ENCODE measurements around the gene NAALADL2. TPM values are rescaled to one million over a fixed set of nuclear protein-coding genes. Genes with fewer than 3 reads are reported as not detected.

Gene NAALADL2
- total RNA-seq, 1 donor from 2014 or later, result 0.20 TPM

DNA sequence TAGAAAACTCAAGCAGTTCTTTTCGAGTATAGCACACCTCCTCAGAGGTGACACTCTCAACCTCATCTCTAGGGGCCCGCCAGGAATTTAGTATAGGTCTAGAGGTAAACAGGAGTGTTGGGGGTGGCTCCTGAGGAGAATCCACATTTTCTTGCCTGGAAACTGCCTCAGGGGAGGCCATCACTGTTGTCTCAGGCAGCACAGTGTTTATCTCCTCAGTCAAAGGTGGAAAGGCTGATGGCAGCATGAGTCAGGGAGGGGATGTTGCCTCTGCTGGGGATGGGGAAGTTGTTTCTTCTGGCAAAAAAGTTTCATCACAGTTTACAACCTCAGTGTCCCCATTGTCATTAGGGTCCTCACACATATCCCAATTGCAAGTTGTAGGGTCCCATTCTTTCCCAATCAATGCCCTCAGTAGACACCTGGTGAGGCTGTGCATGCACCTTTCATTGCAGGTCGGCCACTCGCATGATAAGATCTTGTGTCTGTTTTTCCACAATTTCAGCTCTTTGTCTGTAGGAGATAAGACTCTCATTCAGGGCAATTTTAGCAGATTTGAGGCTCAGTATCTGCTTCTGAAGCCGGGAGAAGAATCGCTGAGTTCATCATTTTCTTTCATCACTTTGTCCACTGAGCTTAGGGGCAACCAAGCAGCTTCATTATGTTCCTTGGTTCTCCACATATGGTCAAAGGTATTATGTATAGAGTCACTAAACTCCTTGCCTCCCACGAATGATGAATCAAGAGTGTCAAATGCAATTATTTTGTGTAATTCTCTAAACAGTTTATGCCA is 25.8 kb downstream of the NAALADL2 start:
- no peak for DNase-seq (ENCODE audit: low read depth in 2 of 2)

DNA sequence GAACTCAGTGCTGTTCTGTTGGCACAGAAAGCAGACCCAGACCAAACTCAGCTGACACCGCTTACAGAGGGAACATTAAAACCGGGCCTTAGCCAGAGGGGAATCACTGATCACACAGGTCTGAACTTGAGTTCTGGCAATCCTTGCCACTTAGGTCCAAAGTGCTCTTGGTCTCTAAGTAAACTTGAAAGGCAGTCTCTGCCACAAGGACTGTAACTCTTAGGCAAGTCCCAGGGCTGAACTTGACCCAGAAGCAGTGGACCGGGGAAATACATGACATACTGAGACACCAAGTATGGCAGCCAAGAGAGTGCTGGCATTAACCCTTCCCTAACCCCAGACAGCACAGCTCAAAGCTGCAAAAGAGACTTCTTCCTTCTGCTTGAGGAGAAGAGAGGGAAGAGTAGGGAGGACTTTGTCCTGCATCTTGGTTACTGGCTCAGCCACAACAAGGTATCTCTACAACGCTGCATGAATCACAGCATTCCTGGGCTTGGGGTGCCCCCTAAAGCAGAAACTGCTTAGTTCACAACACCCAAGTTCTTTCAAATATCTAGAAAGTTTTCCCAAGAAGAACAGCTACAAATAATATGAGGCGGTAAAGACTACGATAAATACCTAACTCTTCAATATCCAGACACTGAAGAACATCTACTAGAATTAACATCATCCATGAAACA is 32.5 kb downstream of the NAALADL2 start:
- DNase-seq (ENCODE audit: low read depth in 2 of 2), result no peak

DNA sequence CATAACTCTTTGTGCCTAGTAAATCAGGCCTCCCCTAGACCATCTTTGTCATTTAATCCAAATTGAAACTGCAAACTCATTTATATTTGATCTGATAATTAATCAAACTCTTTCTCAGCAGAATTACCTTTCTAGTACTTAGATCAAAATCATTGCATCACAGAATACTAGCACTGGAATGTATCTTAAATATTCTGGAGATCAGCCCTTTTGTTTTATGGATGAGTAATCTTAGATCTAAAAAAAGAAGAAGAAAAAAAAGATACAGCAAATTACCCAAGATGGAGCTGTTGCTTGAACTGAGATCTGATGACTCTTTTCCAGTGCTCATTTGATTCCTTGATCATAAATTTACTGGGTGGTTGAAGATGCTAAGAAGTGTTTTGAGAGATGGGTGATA is 47.9 kb downstream of the NAALADL2 start:
- DNase-seq (ENCODE audit: low read depth in 2 of 2), result no peak

DNA sequence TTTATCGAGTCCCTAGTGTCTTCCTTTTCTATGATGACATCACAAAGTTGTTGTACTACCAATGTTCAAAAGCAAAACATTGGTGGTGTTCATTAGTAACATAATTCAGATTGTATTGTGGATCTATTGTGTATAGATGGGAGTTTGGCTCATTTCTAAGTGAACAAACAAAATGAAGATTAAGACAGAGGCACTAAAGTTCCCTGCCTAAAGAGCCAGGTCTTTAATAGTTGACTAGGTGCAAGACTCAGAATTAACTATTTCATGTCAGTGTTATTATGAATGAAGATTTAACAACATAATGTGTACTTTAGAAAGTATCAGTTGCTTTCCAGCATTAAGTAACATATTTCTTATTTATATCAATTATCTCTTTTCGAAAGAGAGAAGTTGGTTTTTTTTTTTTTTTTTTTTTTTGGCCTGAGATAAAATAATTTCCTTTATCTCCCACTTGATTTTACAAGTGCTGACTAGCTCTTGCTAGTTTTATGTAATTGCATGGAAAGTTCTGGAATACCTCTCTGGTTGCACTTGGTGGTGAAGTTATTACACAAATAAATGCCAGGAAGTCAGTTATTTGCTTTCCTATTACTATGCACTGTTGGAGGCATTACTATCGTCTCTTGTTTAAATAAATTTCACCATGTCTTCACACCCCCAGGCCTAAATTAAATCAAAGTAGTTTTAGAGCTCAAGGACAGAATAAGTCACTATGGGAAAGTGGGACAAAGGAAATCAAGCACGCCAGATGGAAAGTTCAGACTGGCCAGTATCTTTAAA is 48.7 kb downstream of the NAALADL2 start:
- DNase-seq (ENCODE audit: low read depth in 2 of 2), result no peak

DNA sequence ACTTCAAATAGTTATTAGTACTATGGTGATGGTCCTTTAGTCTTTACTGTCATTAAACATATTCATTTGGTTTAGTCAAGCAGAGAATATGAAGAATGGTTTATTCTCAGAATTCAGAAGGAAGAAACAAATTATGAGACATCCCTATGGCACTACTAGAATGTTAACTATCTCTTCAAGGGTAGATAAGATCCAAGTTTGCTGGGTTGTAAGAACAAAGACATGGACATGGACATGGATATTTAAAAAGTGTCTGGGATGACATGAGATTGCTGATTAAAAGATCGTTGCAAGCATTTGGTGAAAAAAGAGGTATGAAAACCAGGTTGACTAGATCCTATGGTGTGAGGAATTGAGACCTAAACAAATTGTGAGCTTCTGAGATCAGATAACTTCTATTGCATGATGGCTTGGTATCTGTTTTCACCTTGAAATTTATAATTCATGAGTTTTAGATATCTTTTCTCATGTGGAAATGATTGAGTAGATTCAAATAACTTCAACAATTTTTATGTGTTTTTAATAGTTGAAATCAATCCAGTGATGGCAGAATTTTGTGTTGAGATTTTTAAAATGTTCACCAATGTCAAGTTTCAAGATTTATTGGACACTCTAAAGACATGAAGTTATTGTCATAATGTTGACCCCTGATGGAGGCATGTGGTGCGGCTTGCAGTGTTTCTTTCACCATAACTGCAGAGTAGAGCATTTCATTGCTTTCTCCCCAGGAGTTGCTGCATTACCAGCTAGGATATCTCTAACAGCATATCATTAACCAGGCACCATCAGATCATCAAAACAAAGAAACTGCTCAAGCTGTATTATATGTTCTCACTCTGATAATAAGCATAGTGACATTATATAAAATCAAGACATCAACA is 72.6 kb downstream of the NAALADL2 start:
- DNase-seq (ENCODE audit: low read depth in 2 of 2), result no peak

DNA sequence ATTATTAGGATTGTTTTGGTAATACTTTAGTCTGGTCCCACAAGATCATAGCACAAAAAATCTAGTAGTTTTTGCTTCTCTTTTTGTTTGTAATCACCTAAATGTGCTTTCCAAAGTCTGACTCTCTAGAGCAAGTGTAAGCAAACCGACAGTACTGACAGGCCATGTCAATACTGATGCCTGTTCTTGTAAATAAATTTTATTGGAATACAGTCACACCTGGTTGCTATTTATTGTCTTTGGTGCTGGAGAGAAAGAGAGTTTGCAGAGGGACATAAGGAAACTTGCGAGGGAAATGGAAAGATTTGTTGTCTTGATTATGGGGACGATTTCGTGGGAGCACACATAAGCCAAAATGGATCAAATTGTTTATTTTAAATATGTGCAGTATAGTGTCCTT is 77.5 kb downstream of the NAALADL2 start:
- DNase-seq (ENCODE audit: low read depth in 2 of 2), result no peak

DNA sequence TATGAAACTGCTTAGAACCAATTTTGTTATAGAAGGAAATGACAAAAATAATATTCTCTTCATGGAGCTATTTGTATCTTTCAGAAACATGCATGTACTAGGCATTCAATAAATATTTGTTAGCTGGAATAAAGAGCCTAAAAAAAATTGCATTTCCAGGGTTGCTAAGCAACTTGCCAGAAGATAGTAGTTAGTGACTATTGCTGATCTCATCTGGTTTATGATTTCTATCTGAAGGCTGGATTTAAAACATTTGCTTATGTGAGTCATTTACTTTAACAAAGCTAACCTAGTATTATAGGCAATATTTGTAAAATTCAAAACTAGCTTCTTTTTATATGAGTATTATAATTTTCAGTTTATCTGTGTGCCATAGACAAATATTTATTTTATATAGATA is 78.3 kb downstream of the NAALADL2 start:
- no peak for DNase-seq (ENCODE audit: low read depth in 2 of 2)

DNA sequence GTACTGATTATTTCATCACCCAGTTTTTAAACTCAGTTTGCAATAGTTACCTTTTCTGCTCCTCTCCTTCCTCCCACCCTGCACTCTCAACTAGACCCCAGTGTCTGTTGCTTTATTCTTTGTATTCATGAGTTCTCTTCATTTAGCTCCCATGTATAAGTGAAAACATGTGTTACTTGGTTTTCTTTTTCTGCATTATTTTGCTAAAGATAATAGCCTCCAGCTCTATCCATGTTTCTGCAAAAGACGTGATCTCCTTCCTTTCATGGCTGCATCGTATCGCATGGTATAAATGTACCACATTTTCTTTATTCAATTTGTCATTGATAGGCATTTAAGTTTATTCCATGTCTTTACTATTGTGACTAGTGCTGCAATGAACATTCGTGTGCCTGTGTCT is 79.0 kb downstream of the NAALADL2 start:
- no peak for DNase-seq (ENCODE audit: low read depth in 2 of 2)

DNA sequence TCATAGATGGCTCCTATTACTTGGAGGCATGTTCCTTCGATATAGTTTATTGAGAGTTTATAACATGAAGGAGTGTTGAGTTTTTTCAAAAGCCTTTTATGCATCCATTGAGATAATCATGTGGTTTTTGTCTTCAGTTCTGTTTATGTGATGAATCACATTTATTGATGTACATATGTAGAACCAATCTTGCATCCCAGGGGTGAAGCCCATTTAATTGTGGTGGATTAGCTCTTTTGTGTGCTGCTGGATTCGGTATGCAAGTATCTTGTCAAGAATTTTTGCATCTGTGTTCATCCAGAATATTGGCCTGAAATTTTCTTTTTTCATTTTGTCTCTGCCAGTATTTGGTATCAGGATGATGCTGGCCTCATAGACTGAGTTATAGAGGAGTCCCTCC is 81.0 kb downstream of the NAALADL2 start:
- no peak for DNase-seq (ENCODE audit: low read depth in 2 of 2)

DNA sequence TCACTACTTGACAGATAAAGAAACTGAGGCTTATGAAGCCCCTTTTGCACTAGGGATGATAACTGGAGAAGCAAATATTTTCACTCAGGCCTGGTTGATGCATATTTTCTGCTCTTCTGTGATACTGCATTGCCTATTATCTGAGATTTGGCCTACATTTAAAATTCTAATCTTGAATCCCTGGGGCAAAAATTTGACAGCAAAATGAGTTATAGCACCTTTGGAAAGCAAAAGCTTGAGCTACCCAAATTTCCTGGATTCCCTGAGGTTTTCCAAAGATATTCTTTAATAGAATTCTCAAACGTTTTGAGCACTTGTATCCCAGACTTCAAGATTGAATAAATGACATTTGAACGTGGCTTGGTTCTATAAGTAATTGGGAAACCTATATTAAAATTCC is 86.1 kb downstream of the NAALADL2 start:
- DNase-seq (ENCODE audit: low read depth in 2 of 2), result no peak

DNA sequence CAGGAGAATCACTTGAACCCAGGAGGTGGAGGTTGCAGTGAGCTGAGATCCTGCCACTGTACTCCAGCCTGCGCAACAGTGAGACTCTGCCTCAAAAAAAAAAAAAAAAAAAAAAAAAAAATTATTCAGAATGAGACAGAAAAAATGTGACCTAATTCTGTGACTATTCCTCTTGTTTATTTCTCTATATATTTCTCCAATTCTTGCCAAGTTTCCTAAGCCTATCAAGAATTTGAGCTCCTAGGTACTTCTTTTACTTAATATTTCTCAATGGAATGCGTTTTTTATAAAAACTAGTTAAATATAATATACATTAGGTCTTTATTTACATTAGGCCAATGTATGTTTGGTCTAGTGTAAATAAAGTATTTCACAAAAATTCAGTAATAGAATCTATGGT is 86.8 kb downstream of the NAALADL2 start:
- DNase-seq (ENCODE audit: low read depth in 2 of 2), result no peak

DNA sequence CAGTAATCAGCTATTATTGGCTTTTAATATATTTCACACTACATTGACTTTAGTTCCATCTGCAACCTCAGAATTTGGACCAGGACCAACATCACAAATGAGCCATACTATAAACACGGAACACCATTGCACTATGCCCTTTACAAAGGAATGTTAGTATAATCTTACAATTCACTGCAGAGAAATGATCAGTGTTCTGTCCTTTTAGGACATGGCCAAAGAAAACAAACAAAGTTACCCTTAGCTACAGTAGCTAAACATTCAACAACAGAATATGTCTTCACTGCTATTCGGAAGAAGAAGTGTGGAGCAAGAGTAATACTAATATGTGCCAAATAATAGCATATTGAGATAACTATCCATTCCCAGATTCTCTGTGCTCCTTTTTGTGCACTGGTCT is 90.4 kb downstream of the NAALADL2 start:
- peak; percentile 77 to 88 for DNase-seq (ENCODE audit: low read depth in 2 of 2)

DNA sequence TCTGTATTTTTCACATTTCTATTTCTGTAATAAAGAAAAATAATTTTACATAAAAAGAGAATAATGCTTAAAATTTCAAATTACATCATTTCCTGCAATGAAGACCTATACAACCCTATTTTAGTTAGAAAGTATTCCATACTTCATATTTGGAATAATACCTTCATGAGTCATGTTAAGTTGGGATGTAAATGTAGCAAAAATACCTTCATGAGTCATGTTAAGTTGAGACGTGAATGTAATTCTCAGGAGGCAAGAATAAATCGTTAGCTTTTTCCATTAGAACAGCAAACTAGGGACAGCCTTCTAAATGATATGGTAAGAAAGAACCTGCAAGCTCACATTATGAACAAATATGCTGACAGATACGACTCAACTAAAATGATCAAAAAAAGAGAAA is 91.9 kb downstream of the NAALADL2 start:
- DNase-seq (ENCODE audit: low read depth in 2 of 2), result peak; percentile 6 to 75

DNA sequence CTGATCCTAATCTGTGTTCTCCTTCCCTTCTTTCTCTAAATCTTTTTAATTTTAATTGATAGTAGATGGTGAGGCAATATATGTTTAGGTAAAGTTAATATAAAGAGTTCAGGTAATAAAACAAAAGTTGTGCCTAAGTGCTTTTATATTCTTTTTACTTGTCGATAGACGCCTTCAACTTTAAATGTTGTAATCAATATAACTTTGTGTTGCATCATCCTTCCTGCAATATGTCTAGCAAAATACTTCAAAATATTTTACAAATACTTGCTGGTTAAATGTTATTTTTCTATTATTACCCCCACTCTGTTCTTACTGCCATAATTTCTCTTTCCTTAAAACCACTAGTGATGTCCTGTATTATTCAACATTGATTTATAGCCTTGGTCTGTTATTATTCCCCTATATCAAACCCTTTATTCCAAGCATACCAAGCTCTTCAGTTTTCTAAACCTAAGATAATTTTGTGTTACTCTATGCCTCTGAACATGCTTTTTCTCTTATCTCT is 92.4 kb downstream of the NAALADL2 start:
- DNase-seq (ENCODE audit: low read depth in 2 of 2), result no peak

DNA sequence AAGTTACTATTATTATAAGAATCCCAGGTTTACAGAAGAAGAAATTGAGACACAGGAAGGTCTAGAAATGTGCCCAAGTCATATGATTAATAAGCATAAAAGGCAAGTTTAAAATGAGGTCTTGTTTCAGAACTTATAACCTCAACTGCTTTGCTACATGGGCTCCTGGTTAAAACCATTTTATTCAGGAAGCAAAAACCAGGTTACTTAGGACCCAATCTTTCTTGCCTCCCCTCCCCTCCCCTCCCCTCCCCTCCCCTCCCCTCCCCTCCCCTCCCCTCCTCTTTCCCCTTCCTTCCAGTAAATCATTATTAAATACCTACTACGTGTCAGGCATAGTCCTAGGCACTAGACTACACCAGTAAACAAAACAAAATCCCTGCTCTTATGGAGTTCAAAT is 93.9 kb downstream of the NAALADL2 start:
- DNase-seq (ENCODE audit: low read depth in 2 of 2), result no peak

DNA sequence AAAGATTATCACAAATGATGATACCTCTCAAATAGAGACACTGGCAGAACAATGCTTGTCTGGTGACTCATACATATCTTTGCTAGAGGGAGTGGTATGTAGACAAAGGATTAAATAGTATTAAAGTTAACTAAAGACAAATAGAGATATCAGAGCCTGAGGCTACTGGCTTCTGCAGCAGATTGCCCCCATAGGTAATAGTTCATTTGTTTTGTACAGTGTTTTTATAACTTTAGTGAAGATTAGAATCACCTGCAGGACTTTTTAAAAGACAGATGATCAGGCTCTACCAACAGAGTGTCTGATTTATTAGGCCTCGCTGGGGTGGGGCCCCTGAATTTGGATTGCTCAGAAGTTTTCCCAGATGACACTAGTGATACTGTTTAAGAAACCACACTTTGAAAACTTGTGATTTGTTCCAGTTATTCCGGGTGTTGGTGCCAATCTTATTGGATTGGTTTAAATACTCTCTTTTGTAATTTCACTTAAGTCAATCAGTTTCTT is 96.4 kb downstream of the NAALADL2 start:
- peak; percentile 13 to 39 for DNase-seq (ENCODE audit: low read depth in 2 of 2)

DNA sequence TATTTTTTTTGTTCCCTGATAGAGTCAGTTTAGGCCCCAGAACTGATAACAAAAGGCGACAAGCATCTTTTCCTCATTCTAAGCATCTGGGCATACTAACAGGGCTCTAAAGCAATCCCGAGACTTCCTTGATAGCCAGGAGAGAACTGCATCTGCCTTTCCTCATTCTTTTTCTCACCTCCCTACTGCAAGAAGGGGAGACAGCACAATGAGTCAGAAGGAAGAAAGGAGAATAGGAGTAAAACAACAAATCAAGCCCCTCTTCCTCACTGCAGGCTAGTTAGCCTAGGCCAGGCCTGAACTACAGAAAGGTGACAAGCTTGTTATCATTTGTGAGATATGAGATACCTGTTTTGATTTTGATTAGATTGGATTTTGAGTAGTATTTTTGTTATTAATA is 97.9 kb downstream of the NAALADL2 start:
- DNase-seq (ENCODE audit: low read depth in 2 of 2), result no peak

DNA sequence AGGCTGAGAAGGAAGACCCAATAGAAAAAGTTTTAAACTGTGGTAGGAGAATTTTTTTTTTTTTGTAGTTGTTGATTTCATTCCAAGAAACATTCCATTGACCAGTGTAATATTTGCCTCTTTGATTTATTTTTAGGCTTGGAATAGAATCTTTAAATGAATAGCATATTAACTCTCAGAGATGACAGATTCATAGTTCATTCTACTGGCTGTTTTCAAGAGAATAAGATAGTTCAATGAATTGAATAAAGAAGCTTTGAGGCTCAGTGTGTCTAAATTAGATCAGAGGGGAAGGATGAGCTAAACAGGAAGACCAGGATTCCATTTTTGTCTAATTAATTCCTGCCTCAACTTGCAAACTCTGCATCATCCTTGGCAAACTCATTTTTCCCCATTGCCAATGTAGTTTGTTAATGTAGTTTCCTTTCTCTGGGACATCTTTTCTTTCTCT is 98.4 kb downstream of the NAALADL2 start:
- DNase-seq (ENCODE audit: low read depth in 2 of 2), result peak in 1 of 2 donors; percentile 16

DNA sequence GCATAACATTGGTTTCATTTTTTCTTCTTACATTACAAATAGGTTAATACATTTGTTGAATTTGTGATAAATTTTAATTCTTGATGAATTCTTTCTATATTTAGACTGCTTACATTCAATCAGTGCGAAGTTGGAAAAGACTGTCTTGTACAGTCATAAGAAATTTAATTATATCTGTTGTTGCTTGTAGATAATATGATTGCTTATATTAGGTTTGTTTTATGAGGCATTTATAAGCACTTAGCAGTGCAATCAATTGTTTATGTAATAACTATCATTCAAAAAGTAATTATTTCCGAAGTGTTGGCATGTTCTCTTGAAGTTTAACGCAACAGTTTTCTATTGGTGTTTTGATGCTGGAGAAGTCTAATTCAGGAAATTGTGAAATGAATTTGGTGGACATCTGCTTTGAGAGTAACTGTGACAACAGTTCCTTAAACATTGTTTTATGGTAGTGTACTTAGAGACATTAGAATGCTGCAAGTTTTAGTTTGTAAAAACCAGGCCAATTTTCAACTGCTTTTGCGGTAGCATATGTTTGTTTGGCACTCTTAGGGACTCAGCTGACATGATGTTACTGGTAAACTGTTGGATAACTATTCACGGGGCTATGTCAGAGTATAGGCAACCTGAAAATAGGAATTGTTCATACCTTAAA is 99.7 kb downstream of the NAALADL2 start:
- DNase-seq (ENCODE audit: low read depth in 2 of 2), result no peak

DNA sequence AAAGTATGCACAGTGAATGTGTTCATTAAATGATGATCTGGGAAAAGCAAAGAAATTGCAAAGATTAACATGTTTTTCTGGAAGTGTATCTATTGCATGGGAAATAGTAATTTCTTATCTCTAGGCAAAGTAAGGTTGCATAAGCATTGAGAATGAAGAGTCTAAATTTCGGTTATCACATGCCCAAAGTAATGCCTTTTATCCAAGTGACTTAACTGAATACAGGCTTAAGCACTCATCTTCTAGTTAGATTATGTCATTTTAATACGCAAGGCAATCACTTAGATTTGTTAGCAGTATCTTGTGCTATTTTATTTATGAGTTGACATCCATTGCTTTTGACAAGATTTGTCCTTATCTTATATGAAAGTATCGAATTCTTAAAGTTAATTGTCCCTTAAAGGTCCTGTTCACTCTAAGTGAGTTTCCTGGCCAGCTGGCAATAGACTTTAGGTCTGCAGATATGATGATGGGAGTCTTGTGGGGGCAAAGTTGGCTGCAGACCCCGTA is 100.5 kb downstream of the NAALADL2 start:
- no peak for DNase-seq (ENCODE audit: low read depth in 2 of 2)
